Anterior cingulate cortex (tissue), 58 donors: ENCODE measurements around the gene WDR82.

ENCODE experiments used
- DNase-seq, 58 donors: peaks; one replicate each; lab custom pipeline; 2025; lab: John Stamatoyannopoulos, UW

The WDR82 gene

GRCh38 chr3:52240886-52241370, 37.5 kb downstream of the WDR82 start:
- no peak for DNase-seq

- DNase-seq, result peak in 28 of 58 donors; percentile 24 to 75 (median 48)
Measured at GRCh38 chr3:52240059-52240885, 38.2 kb downstream of the WDR82 start.

- DNase-seq, result peak in 56 of 58 donors; percentile 6 to 89 (median 72)
Measured at GRCh38 chr3:52238761-52239701, 39.4 kb downstream of the WDR82 start, which contains the start of gene TWF2. TSS of gene TWF2 (minus strand) at chr3:52239158. CDS start at chr3:52239016, 142 bp downstream.

GRCh38 chr3:52238193-52238760, 40.2 kb downstream of the WDR82 start:
- peak in 2 of 58 donors; percentile 44 to 48 for DNase-seq

GRCh38 chr3:52237657-52238172, 40.7 kb downstream of the WDR82 start:
- peak in 44 of 58 donors; percentile 27 to 82 (median 51) for DNase-seq

- no peak for DNase-seq
Measured at GRCh38 chr3:52237006-52237656, 41.3 kb downstream of the WDR82 start.

GRCh38 chr3:52236424-52236886, 42.0 kb downstream of the WDR82 start:
- DNase-seq, result no peak

- DNase-seq, result no peak
Measured at GRCh38 chr3:52234516-52235447, 43.7 kb downstream of the WDR82 start.

- peak in 37 of 58 donors; percentile 15 to 75 (median 44) for DNase-seq
Measured at GRCh38 chr3:52233968-52234367, 44.5 kb downstream of the WDR82 start.

- no peak for DNase-seq
Measured at GRCh38 chr3:52233108-52233591, 45.3 kb downstream of the WDR82 start.

- DNase-seq, result peak in 1 of 58 donors; percentile 14
Measured at GRCh38 chr3:52232279-52233107, 46.0 kb downstream of the WDR82 start.

GRCh38 chr3:52231502-52232278, 46.8 kb downstream of the WDR82 start:
- peak in 16 of 58 donors; percentile 19 to 58 (median 32) for DNase-seq

- DNase-seq, result no peak
Measured at GRCh38 chr3:52230889-52231499, 47.5 kb downstream of the WDR82 start.

- DNase-seq, result no peak
Measured at GRCh38 chr3:52230461-52230860, 48.0 kb downstream of the WDR82 start.

- DNase-seq, result no peak
Measured at GRCh38 chr3:52229656-52230055, 48.8 kb downstream of the WDR82 start.

GRCh38 chr3:52228751-52229291, 49.6 kb downstream of the WDR82 start:
- DNase-seq, result no peak
